Activated naive CD8-positive, alpha-beta T cell treated with anti-CD3 and anti-CD28 coated beads, Interleukin-2, amount 50 U/mL, for 16 hours (primary cell): ENCODE results near the gene DERL3.

Experiments used
- DNase-seq: peaks from one replicate; pipeline ENCODE4 v3.0.0-alpha.2; 2020; ENCODE audit warnings: low read depth, low spot score

DERL3 gene

GRCh38 chr22:23847310-23847920 lies 8.6 kb upstream of the DERL3 start:
- DNase-seq = no peak

GRCh38 chr22:23846081-23846469 lies 7.3 kb upstream of the DERL3 start:
- DNase-seq = no peak

- DNase-seq = no peak
Measured at GRCh38 chr22:23845265-23846080, 6.7 kb upstream of the DERL3 start.

GRCh38 chr22:23844739-23845202 lies 6.0 kb upstream of the DERL3 start:
- no peak for DNase-seq

GRCh38 chr22:23842599-23842998 lies 3.8 kb upstream of the DERL3 start:
- no peak for DNase-seq

GRCh38 chr22:23841736-23842445 lies 3.1 kb upstream of the DERL3 start:
- no peak for DNase-seq

- DNase-seq = no peak
Measured at GRCh38 chr22:23841292-23841691, 2.5 kb upstream of the DERL3 start.

GRCh38 chr22:23840026-23840425 lies 1.2 kb upstream of the DERL3 start:
- DNase-seq = no peak

GRCh38 chr22:23837911-23838680 lies 710 bp downstream of the DERL3 start:
- no peak for DNase-seq

GRCh38 chr22:23837496-23837859 lies 1.3 kb downstream of the DERL3 start:
- no peak for DNase-seq

GRCh38 chr22:23836692-23837495 lies 1.9 kb downstream of the DERL3 start:
- DNase-seq = no peak

- no peak for DNase-seq
Measured at GRCh38 chr22:23836281-23836680, 2.5 kb downstream of the DERL3 start.

GRCh38 chr22:23835484-23836144 lies 3.2 kb downstream of the DERL3 start:
- DNase-seq = no peak

GRCh38 chr22:23834793-23835483 lies 3.9 kb downstream of the DERL3 start:
- no peak for DNase-seq

GRCh38 chr22:23834406-23834792 lies 4.4 kb downstream of the DERL3 start:
- no peak for DNase-seq

- DNase-seq = no peak
Measured at GRCh38 chr22:23833911-23834317, 4.9 kb downstream of the DERL3 start.

- DNase-seq = no peak
Measured at GRCh38 chr22:23833017-23833751, 5.6 kb downstream of the DERL3 start.

GRCh38 chr22:23832226-23833016 lies 6.4 kb downstream of the DERL3 start:
- DNase-seq = no peak
